HepG2 (cell line): ENCODE data around the gene NOTCH3. TPM values are rescaled to one million over a fixed set of nuclear protein-coding genes. Genes with fewer than 3 reads are reported as not detected.

Source experiments
- BCL3 ChIP-seq: sonication (generic); formaldehyde crosslinking; IDR thresholded peaks from 2 replicates; pipeline ENCODE4 v1.5.1; 2020; ENCODE audit warnings: mild to moderate bottlenecking, missing genetic modification reagents, moderate library complexity
- FOXO1 ChIP-seq: sonication (generic); formaldehyde crosslinking; IDR thresholded peaks from 2 replicates; pipeline ENCODE4 v1.4.0; 2020; ENCODE audit warnings: missing genetic modification reagents
- GPN1 ChIP-seq: sonication (generic); formaldehyde crosslinking; IDR thresholded peaks from 2 replicates; pipeline ENCODE4 v1.5.1; 2020; ENCODE audit warnings: missing genetic modification reagents, borderline replicate concordance
- IKZF4 ChIP-seq: sonication (generic); formaldehyde crosslinking; IDR thresholded peaks from 2 replicates; pipeline ENCODE4 v1.5.1; 2020; ENCODE audit warnings: borderline replicate concordance, mild to moderate bottlenecking, low read depth, missing genetic modification reagents; ENCODE audit errors: not compliant biosample characterization
- KDM3A ChIP-seq: IDR thresholded peaks from 2 replicates; pipeline ENCODE4 v1.6.1; 2018; ENCODE audit warnings: low read depth, missing compliant biosample characterization
- MATR3 ChIP-seq: sonication (generic); formaldehyde crosslinking; IDR thresholded peaks from 2 replicates; pipeline ENCODE4 v1.4.0; 2020; ENCODE audit warnings: missing genetic modification reagents
- MZF1 ChIP-seq: sonication (generic); formaldehyde crosslinking; IDR thresholded peaks from 2 replicates; pipeline ENCODE4 v1.8.1; 2023; ENCODE audit warnings: mild to moderate bottlenecking, missing genetic modification reagents, borderline replicate concordance
- PHF8 ChIP-seq: sonication (generic); formaldehyde crosslinking; IDR thresholded peaks from 2 replicates; pipeline ENCODE4 v1.5.0; 2020; ENCODE audit warnings: missing genetic modification reagents
- RFX3 ChIP-seq: IDR thresholded peaks from 2 replicates; pipeline ENCODE4 v1.6.1; 2016; ENCODE audit warnings: missing biosample characterization, missing genetic modification reagents
- SCMH1 ChIP-seq: sonication (generic); formaldehyde crosslinking; IDR thresholded peaks from 2 replicates; pipeline ENCODE4 v1.9.0; 2021; ENCODE audit warnings: missing genetic modification reagents, mild to moderate bottlenecking, borderline replicate concordance
- SMAD1 ChIP-seq: sonication (generic); formaldehyde crosslinking; IDR thresholded peaks from 2 replicates; pipeline ENCODE4 v1.4.0; 2020; ENCODE audit warnings: missing genetic modification reagents, low read depth, mild to moderate bottlenecking, borderline replicate concordance
- SMAD3 ChIP-seq: sonication (generic); formaldehyde crosslinking; IDR thresholded peaks from 2 replicates; pipeline ENCODE4 v1.4.0; 2020; ENCODE audit warnings: missing genetic modification reagents
- SMARCE1 ChIP-seq: fragments of 450-650 bp; IDR thresholded peaks from 2 replicates; pipeline ENCODE4 v1.6.1; 2017; ENCODE audit warnings: borderline replicate concordance
- TRIM22 ChIP-seq: fragments of 450-650 bp; IDR thresholded peaks from 2 replicates; pipeline ENCODE4 v1.6.1; 2017
- ZBTB38 ChIP-seq: sonication (generic); formaldehyde crosslinking; IDR thresholded peaks from 2 replicates; pipeline ENCODE4 v1.5.1; 2020; ENCODE audit warnings: mild to moderate bottlenecking, missing genetic modification reagents
- ZBTB8A ChIP-seq: sonication (generic); formaldehyde crosslinking; IDR thresholded peaks from 2 replicates; pipeline ENCODE4 v1.4.0; 2020; ENCODE audit warnings: mild to moderate bottlenecking, low read depth, missing genetic modification reagents, borderline replicate concordance
- ZFP90 ChIP-seq: sonication (generic); formaldehyde crosslinking; IDR thresholded peaks from 2 replicates; pipeline ENCODE4 v1.8.0; 2022; ENCODE audit warnings: missing genetic modification reagents, mild to moderate bottlenecking, inconsistent platforms, borderline replicate concordance
- ZNF282 ChIP-seq: fragments of 450-650 bp; IDR thresholded peaks from 2 replicates; pipeline ENCODE4 v1.6.1; 2018; ENCODE audit not compliant: partially characterized antibody
- ZNF430 ChIP-seq: sonication (generic); formaldehyde crosslinking; IDR thresholded peaks from 2 replicates; pipeline ENCODE4 v1.9.0; 2021; ENCODE audit warnings: mild to moderate bottlenecking, missing genetic modification reagents
- ZNF44 ChIP-seq: sonication (generic); formaldehyde crosslinking; IDR thresholded peaks from 2 replicates; pipeline ENCODE4 v1.5.1; 2020; ENCODE audit warnings: mild to moderate bottlenecking, missing genetic modification reagents
- ZNF503 ChIP-seq: sonication (generic); formaldehyde crosslinking; IDR thresholded peaks from 2 replicates; pipeline ENCODE4 v1.4.0; 2020; ENCODE audit warnings: missing genetic modification reagents
- ZNF513 ChIP-seq: sonication (generic); formaldehyde crosslinking; conservative IDR thresholded peaks from 2 replicates; pipeline ENCODE4 v1.5.0; 2020; ENCODE audit warnings: missing genetic modification reagents
- ZNF644 ChIP-seq: IDR thresholded peaks from 2 replicates; pipeline ENCODE4 v1.6.1; 2016; ENCODE audit warnings: low read depth
- ZNF747 ChIP-seq: sonication (generic); formaldehyde crosslinking; IDR thresholded peaks from 2 replicates; pipeline ENCODE4 v1.8.1; 2023; ENCODE audit warnings: missing genetic modification reagents, mild to moderate bottlenecking, borderline replicate concordance
- ZNF761 ChIP-seq: sonication (generic); formaldehyde crosslinking; conservative IDR thresholded peaks from 2 replicates; pipeline ENCODE4 v1.4.0; 2020; ENCODE audit warnings: mild to moderate bottlenecking, missing genetic modification reagents
- polyA plus RNA-seq, 8 experiments: library from polyadenylated mRNA; depleted of rRNA in 3 of 8; stranded (reverse) in 7 of 8; unstranded in 1 of 8; fragments of >200 nt; fragmentation: Illumina TruSeq in 4 of 8; extraction: Trizol in 4 of 8; gene quantifications; 2 replicates each; pipeline versions ENCODE4 v1.2.1 to v1.2.3, GENCODE V29; 2011 to 2016; ENCODE audit warnings: low read depth in 4 of 8, missing spikeins in 1 of 8, mixed read lengths in 1 of 8; ENCODE audit not compliant: insufficient read depth in 1 of 8
- total RNA-seq, 5 experiments: library from RNA; depleted of rRNA; stranded (reverse); fragments of >200 nt; fragmentation: Illumina TruSeq; extraction: Trizol; gene quantifications; 2 replicates each; pipeline ENCODE4 v1.2.3, GENCODE V29; 2016; ENCODE audit warnings: low read depth in 1 of 5

Gene NOTCH3
- total and polyA plus RNA-seq, 2 of the 13 experiments (the other 11 are each of a cell fraction or from before 2014, with no cell fraction given) = 0.09 to 0.28 TPM

GRCh38 chr19:15125232-15126067, 75.3 kb downstream of the NOTCH3 start (continued):
- TF ChIP-seq SMARCE1 (no peak), SMAD1 (no peak), BCL3 (CRISPR knock-in tag) (0 out of 2 replicates have a peak, but pooled peaks have one; percentile 57), ZNF44 (peak; percentile 80), KDM3A (CRISPR knock-in tag) (no peak), IKZF4 (no peak), ZBTB38 (CRISPR knock-in tag) (peak; percentile 52; the same call in 1 of the 2 replicates), ZNF747 (peak; percentile 85; the same call in 1 of the 2 replicates), ZBTB8A (no peak), SMAD3 (CRISPR knock-in tag) (no peak), FOXO1 (CRISPR knock-in tag) (no peak; the same call in 1 of the 2 replicates), ZNF644 (CRISPR knock-in tag) (no peak), ZNF513 (CRISPR knock-in tag) (no peak), ZNF761 (CRISPR knock-in tag) (no peak), ZNF503 (CRISPR knock-in tag) (peak; percentile 82; the same call in 1 of the 2 replicates), MZF1 (CRISPR knock-in tag) (no peak), ZNF282 (no peak), ZNF430 (CRISPR knock-in tag) (peak; percentile 62; the same call in 1 of the 2 replicates), MATR3 (CRISPR knock-in tag) (no peak), GPN1 (no peak; the same call in 1 of the 2 replicates), SCMH1 (CRISPR knock-in tag) (no peak), TRIM22 (0 out of 2 replicates have a peak, but pooled peaks have one; percentile 77), PHF8 (CRISPR knock-in tag) (peak; percentile 81), ZFP90 (peak; percentile 95), RFX3 (CRISPR knock-in tag) (no peak)
